DOHH2 (cell line): ENCODE results near the gene SOX12.
"Not testable (repeated sequence)": the region's sequence is repeated elsewhere in the genome, so short reads cannot be mapped to it uniquely, and the experiment has no call there.

Experiments used
- H3F3A ChIP-seq: fragments of 200-600 bp; sonication (generic), shearing (Covaris generic); 2 replicates; pipeline ENCODE4 v1.6.0; 2016; ENCODE audit warnings: antibody characterized with exemption, mild to moderate bottlenecking; ENCODE audit not compliant: control insufficient read depth, insufficient read depth
- H3K27ac ChIP-seq: fragments of 200-600 bp; sonication (generic); 2 replicates; pipeline ENCODE4 v1.5.1; 2014; ENCODE audit warnings: low read depth, mild to moderate bottlenecking, low read length, moderate library complexity
- H3K27me3 ChIP-seq: fragments of 200-600 bp; sonication (generic); 2 replicates; pipeline ENCODE4 v1.6.1; 2014; ENCODE audit warnings: mild to moderate bottlenecking, low read length, mixed read lengths; ENCODE audit not compliant: control insufficient read depth
- H3K36me3 ChIP-seq: fragments of 200-600 bp; sonication (generic); 2 replicates; pipeline ENCODE4 v1.6.1; 2014; ENCODE audit warnings: mild to moderate bottlenecking, low read length, moderate library complexity, mixed read lengths; ENCODE audit not compliant: control insufficient read depth
- H3K4me1 ChIP-seq: fragments of 200-600 bp; sonication (generic); 2 replicates; pipeline ENCODE4 v1.6.1; 2014; ENCODE audit warnings: mild to moderate bottlenecking, low read length, mixed read lengths; ENCODE audit not compliant: control insufficient read depth
- H3K4me2 ChIP-seq: fragments of 200-600 bp; sonication (generic); 2 replicates; pipeline ENCODE4 v1.6.0; 2014; ENCODE audit warnings: mild to moderate bottlenecking, low read length, moderate library complexity
- H3K4me3 ChIP-seq: fragments of 200-600 bp; sonication (generic); 2 replicates; pipeline ENCODE4 v1.5.1; 2014; ENCODE audit warnings: mild to moderate bottlenecking, low read length, mixed read lengths
- H3K79me2 ChIP-seq: fragments of 200-600 bp; sonication (generic); 2 replicates; pipeline ENCODE4 v1.6.1; 2014; ENCODE audit warnings: mild to moderate bottlenecking, low read length, mixed read lengths; ENCODE audit not compliant: control insufficient read depth
- H3K9me2 ChIP-seq: fragments of 200-600 bp; sonication (generic); replicated peaks from 2 replicates; pipeline ENCODE4 v1.6.1; 2014; ENCODE audit warnings: mild to moderate bottlenecking, low read length, mixed read lengths; ENCODE audit not compliant: control insufficient read depth
- H3K9me3 ChIP-seq: fragments of 200-600 bp; sonication (generic); 2 replicates; pipeline ENCODE4 v1.6.1; 2014; ENCODE audit warnings: antibody characterized with exemption, low read length, mixed read lengths; ENCODE audit not compliant: control insufficient read depth, insufficient read depth
- H4K20me1 ChIP-seq: fragments of 200-600 bp; sonication (generic); 2 replicates; pipeline ENCODE4 v1.6.0; 2014; ENCODE audit warnings: low read depth, mild to moderate bottlenecking, antibody characterized with exemption, low read length, moderate library complexity; ENCODE audit not compliant: control insufficient read depth, insufficient read depth
- EZH2phosphoT487 ChIP-seq: fragments of 200-600 bp; sonication (generic); IDR thresholded peaks from 2 replicates; pipeline ENCODE4 v1.6.1; 2017; ENCODE audit warnings: borderline replicate concordance, mild to moderate bottlenecking, antibody characterized with exemption, low read length, moderate library complexity, mixed read lengths
- TF ChIP-seq, protein P1 (sequence below): fragments of 200-600 bp; sonication (generic); IDR thresholded peaks from one replicate; pipeline ENCODE4 v1.5.1; 2014; ENCODE audit warnings: antibody characterized with exemption, mild to moderate bottlenecking, low read depth, low read length; ENCODE audit not compliant: poor library complexity, severe bottlenecking

Gene SOX12

DNA sequence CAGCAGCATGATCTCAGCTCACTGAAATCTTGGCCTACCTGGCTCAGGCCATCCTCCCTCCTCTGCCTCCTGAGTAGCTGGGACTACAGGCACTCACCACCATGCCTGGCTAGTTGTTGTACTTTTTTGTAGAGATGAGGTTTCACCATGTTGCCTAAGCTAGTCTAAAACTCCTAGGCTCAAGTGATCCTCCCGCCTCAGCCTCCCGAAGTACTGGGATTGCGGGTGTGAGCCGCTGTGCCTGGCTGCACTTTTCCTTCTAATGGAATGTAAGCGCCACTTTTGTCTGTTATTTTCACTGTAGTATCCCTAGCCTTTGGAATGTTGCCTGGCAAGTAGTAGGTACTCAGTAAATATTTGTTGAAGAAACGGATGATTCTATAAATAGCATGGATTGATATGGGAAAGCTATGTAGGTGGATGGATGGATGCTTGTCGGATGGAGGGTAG lies 44.8 kb downstream of the SOX12 start:
- Histone ChIP-seq H3K79me2 (no peaks in the 10 kb centered on the region), H3F3A (no peaks in the 10 kb centered on the region), H3K27ac (no peak overlapping the region), H3K4me3 (no peak overlapping the region), H3K9me3 (no peaks in the 10 kb centered on the region), H3K27me3 (no peaks in the 10 kb centered on the region; the same call in 1 of the 2 replicates), H3K36me3 (no peaks in the 10 kb centered on the region), H3K4me2 (no peak overlapping the region), H3K9me2 (no peaks in the 10 kb centered on the region), H3K4me1 (peaks cover 8% of the 10 kb centered on the region; the same call in 1 of the 2 replicates), H4K20me1 (no peaks in the 10 kb centered on the region)
- no peak for TF ChIP-seq EZH2phosphoT487
- TF ChIP-seq, protein P1, sequence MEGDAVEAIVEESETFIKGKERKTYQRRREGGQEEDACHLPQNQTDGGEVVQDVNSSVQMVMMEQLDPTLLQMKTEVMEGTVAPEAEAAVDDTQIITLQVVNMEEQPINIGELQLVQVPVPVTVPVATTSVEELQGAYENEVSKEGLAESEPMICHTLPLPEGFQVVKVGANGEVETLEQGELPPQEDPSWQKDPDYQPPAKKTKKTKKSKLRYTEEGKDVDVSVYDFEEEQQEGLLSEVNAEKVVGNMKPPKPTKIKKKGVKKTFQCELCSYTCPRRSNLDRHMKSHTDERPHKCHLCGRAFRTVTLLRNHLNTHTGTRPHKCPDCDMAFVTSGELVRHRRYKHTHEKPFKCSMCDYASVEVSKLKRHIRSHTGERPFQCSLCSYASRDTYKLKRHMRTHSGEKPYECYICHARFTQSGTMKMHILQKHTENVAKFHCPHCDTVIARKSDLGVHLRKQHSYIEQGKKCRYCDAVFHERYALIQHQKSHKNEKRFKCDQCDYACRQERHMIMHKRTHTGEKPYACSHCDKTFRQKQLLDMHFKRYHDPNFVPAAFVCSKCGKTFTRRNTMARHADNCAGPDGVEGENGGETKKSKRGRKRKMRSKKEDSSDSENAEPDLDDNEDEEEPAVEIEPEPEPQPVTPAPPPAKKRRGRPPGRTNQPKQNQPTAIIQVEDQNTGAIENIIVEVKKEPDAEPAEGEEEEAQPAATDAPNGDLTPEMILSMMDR: no peak

GRCh38 chr20:370977-371754 lies 45.8 kb downstream of the SOX12 start:
- H3K27me3 ChIP-seq: peaks cover under 1% of the 10 kb centered on the region; the same call in 1 of the 2 replicates
- TF ChIP-seq EZH2phosphoT487: no peak
- TF ChIP-seq, protein P1: no peak
- H3K9me2 ChIP-seq: no peaks in the 10 kb centered on the region
- no peaks in the 10 kb centered on the region for H3K79me2 ChIP-seq
- no peaks in the 10 kb centered on the region for H3F3A ChIP-seq
- no peaks in the 10 kb centered on the region for H4K20me1 ChIP-seq
- no peaks in the 10 kb centered on the region for H3K36me3 ChIP-seq
- H3K27ac ChIP-seq: no peak overlapping the region
- H3K4me1 ChIP-seq: peaks cover 8% of the 10 kb centered on the region; the same call in 1 of the 2 replicates
- no peaks in the 10 kb centered on the region for H3K9me3 ChIP-seq
- no peak overlapping the region for H3K4me3 ChIP-seq
- H3K4me2 ChIP-seq: no peak overlapping the region

DNA sequence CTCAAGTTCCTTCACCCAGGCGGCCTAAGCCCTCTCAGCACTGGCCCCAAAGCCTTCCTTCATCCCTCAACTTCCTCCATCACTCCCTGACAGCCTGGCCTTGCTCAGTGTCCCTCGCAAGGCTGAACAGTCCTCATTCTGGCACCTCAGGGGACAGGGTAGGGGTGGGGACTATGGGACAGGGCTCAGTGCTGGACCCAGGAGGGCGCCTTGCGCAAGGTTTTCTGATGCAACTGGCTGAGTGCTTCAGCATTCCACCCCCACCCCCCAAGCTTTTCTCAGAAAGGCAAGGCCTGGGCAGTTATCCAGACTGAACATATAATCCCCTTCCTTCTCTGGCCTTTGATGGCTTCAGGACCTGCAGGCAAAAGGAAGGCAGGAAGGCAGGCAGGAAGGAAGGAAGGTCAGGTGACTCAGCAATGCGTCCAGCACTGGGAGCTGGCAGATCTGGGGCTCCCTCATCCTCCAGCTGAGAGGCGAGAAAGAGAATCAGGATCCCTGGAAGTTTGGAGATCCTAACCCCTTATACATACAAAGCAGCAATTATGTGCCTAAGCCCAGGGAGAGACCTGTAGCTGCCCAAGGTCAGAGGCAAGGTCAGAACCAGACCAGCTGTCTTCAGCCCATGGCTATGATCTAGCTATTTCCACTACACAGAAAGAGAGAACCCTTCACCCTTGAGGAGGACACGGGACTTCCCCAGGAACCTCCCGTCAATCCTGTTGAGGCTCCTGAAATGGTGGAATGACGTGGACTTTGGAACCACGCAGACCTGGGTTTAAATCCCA lies 46.6 kb downstream of the SOX12 start:
- Histone ChIP-seq H3K9me3 (no peaks in the 10 kb centered on the region), H3K4me2 (no peak overlapping the region), H3K4me1 (peaks cover 8% of the 10 kb centered on the region; the same call in 1 of the 2 replicates), H3K27ac (no peak overlapping the region), H3K79me2 (no peaks in the 10 kb centered on the region), H3K9me2 (no peaks in the 10 kb centered on the region), H3K27me3 (peaks cover 7% of the 10 kb centered on the region; the same call in 1 of the 2 replicates), H3K4me3 (no peak overlapping the region), H4K20me1 (no peaks in the 10 kb centered on the region), H3F3A (no peaks in the 10 kb centered on the region), H3K36me3 (no peaks in the 10 kb centered on the region)
- TF ChIP-seq EZH2phosphoT487: no peak
- TF ChIP-seq, protein P1: no peak

GRCh38 chr20:372543-373082 lies 47.3 kb downstream of the SOX12 start:
- not testable (repeated sequence) for H3F3A ChIP-seq

More at GRCh38 chr20:372543-373082, 47.3 kb downstream of the SOX12 start:
- H3K27me3 ChIP-seq, H3K9me3 ChIP-seq, H3K4me1 ChIP-seq, H3K79me2 ChIP-seq, H3K4me2 ChIP-seq, H3K27ac ChIP-seq, H4K20me1 ChIP-seq, H3K36me3 ChIP-seq, H3K9me2 ChIP-seq, H3K4me3 ChIP-seq: not testable (repeated sequence)
